Measurements from ENCODE around the gene KRT1. TPM values are rescaled to one million over a fixed set of nuclear protein-coding genes. Genes with fewer than 3 reads are reported as not detected.

Gene KRT1
- total and polyA plus RNA-seq, 7 donors, result not detected

DNA sequence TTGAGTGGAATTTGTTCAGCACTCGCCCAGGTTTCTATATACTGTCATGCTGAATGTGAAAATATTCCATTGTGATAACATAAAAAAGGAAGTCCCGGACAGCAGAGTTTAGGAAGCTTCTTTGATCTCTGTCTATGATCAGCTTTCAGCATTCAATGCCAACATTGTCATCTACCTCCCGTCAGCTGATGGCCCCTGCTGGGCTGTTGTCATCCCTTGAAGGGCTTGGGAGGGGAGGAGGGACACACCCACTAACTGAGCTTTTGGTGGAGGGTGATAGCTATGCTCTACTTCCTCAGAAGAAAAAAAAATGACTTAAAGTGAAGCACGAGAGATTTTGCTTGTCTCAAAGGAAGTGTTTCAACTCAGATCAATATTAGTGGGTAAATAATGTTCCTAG lies 27.8 kb upstream of the KRT1 start:
- Histone ChIP-seq H3K9me3 (no peaks in the 10 kb centered on the region), H3K36me3 (no peaks in the 10 kb centered on the region), H3K27me3 (peaks cover 0 to 13% (median 7%) of the 10 kb centered on the region in 3 donors), H3K4me1 (no peaks in the 10 kb centered on the region), H3K27ac (no peak overlapping the region), H3K4me3 (no peak overlapping the region)
- intact Hi-C loops (cut with DNase I), result no loop called here
- 51 to 57% methylated on average over 4 of the region's 4 CpGs for WGBS, 2 donors
- no peak for DNase-seq
- TF ChIP-seq CTCF (IDR thresholded peaks at IDR 0.05), result no peak
- TF ChIP-seq EP300 (IDR thresholded peaks at IDR 0.05), result no peak
- no peak for TF ChIP-seq POLR2A (IDR thresholded peaks at IDR 0.05)
- no peak for TF ChIP-seq POLR2AphosphoS5 (IDR thresholded peaks at IDR 0.05)

DNA sequence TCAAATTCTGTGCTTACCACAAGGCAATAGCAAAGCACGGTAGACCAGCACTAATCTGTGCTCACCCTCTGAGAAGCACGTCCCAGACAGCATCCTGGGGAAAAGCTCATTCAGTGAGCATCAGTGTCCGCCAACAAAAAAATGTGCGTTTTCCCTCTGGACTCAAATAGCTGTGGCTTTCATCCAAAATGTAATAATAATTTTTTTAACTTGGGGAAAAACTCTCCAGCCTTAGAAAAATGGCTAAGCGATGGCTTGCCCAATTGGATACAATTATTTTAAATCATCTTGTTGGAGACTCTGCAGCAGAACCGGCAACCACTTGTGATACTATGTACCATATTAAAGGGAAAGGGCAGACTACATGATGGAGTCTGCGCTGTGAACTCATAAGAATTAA lies 24.3 kb upstream of the KRT1 start:
- no peak for DNase-seq
- Histone ChIP-seq H3K9me3 (no peaks in the 10 kb centered on the region), H3K4me3 (no peak overlapping the region), H3K36me3 (no peaks in the 10 kb centered on the region), H3K4me1 (no peaks in the 10 kb centered on the region), H3K27ac (no peak overlapping the region), H3K27me3 (peaks cover 0 to 11% (median 0%) of the 10 kb centered on the region in 3 donors)
- intact Hi-C loops (cut with DNase I), result no loop called here
- WGBS, 2 donors, result 75 to 80% methylated on average over 7 of the region's 7 CpGs
- TF ChIP-seq EP300 (IDR thresholded peaks at IDR 0.05) (no peak), POLR2AphosphoS5 (IDR thresholded peaks at IDR 0.05) (no peak), CTCF (IDR thresholded peaks at IDR 0.05) (no peak), POLR2A (IDR thresholded peaks at IDR 0.05) (no peak)

DNA sequence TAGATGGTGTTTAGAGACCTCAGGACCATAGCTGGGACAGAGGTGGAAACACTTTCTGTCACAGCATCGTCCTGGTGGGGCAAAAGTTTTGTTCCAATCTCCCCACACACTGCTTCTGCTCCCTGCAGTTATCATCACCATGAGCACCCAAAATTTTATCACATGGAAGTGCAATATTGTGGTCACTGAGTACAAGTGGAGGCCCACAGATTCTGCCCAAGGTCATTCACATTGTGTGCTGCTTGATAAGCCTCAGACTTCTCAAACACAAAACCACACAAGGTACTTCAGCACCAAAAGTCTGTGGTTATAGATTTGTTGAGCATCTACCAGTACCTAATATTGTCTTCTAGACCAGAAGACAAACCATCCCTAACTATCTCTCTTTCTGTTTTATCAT lies 23.7 kb upstream of the KRT1 start:
- no peak for DNase-seq
- no peak for TF ChIP-seq CTCF (IDR thresholded peaks at IDR 0.05)
- no peak for TF ChIP-seq EP300 (IDR thresholded peaks at IDR 0.05)
- H3K36me3 ChIP-seq, result no peaks in the 10 kb centered on the region
- 50 to 67% methylated on average over 1 of the region's 1 CpG for WGBS, 2 donors
- no peak overlapping the region for H3K4me3 ChIP-seq
- peaks cover 0 to 11% (median 0%) of the 10 kb centered on the region in 3 donors for H3K27me3 ChIP-seq
- intact Hi-C loops (cut with DNase I), result no loop called here
- no peaks in the 10 kb centered on the region for H3K4me1 ChIP-seq
- no peaks in the 10 kb centered on the region for H3K9me3 ChIP-seq
- no peak overlapping the region for H3K27ac ChIP-seq

GRCh38 chr12:52703424-52703823 lies 23.2 kb upstream of the KRT1 start, which contains the start of gene KRT77:
Gene KRT77 (minus strand): TSS chr12:52703524. CDS start chr12:52703434, 90 bp downstream.
- H3K36me3 ChIP-seq, result no peaks in the 10 kb centered on the region
- DNase-seq, result no peak
- 32 to 60% methylated on average over 2 of the region's 2 CpGs for WGBS, 2 donors
- no peak within 1 kb of the TSS for H3K4me3 ChIP-seq
- H3K4me1 ChIP-seq, result no peaks in the 10 kb centered on the region
- no peaks in the 10 kb centered on the region for H3K9me3 ChIP-seq
- TF ChIP-seq POLR2A (IDR thresholded peaks at IDR 0.05) (no peak), POLR2AphosphoS5 (IDR thresholded peaks at IDR 0.05) (no peak), CTCF (IDR thresholded peaks at IDR 0.05) (no peak), EP300 (IDR thresholded peaks at IDR 0.05) (no peak)
- peaks cover 0 to 11% (median 0%) of the 10 kb centered on the region in 3 donors for H3K27me3 ChIP-seq
- intact Hi-C loops (cut with DNase I), result no loop called here
- no peak within 1 kb of the TSS for H3K27ac ChIP-seq

GRCh38 chr12:52702338-52702737 lies 22.1 kb upstream of the KRT1 start:
- H3K4me3 ChIP-seq, result no peak overlapping the region
- H3K4me1 ChIP-seq, result no peaks in the 10 kb centered on the region
- DNase-seq, result no peak
- intact Hi-C loops (cut with DNase I), result no loop called here
- H3K36me3 ChIP-seq, result no peaks in the 10 kb centered on the region
- H3K27me3 ChIP-seq, result peaks cover 0 to 11% (median 0%) of the 10 kb centered on the region in 3 donors
- TF ChIP-seq CTCF (IDR thresholded peaks at IDR 0.05) (no peak), EP300 (IDR thresholded peaks at IDR 0.05) (no peak), POLR2A (IDR thresholded peaks at IDR 0.05) (no peak), POLR2AphosphoS5 (IDR thresholded peaks at IDR 0.05) (no peak)
- H3K9me3 ChIP-seq, result no peaks in the 10 kb centered on the region
- H3K27ac ChIP-seq, result no peak overlapping the region
- WGBS, 2 donors, result 81 to 89% methylated on average over 2 of the region's 2 CpGs
